Gastrocnemius medialis (tissue), 4 donors: ENCODE results near the gene FAM124A.

Source experiments
- CTCF ChIP-seq, 5 experiments: fragments of 450-650 bp in 3 of 5; fragments of 200-600 bp in 2 of 5; sonication (generic) in 2 of 5; IDR thresholded peaks in 4 of 5; conservative IDR thresholded peaks in 1 of 5; 1 replicate in 4 of 5; 2 replicates in 1 of 5; pipeline ENCODE4 v1.5.1; 2016 to 2019; ENCODE audit warnings: antibody characterized with exemption in 5 of 5, mild to moderate bottlenecking in 3 of 5, moderate library complexity in 3 of 5
- POLR2A ChIP-seq, 2 donors: fragments of 450-650 bp; IDR thresholded peaks; one replicate each; pipeline ENCODE4 v1.6.1; 2017; ENCODE audit warnings: antibody characterized with exemption in 2 of 2, mild to moderate bottlenecking in 2 of 2, moderate library complexity in 2 of 2

DNA sequence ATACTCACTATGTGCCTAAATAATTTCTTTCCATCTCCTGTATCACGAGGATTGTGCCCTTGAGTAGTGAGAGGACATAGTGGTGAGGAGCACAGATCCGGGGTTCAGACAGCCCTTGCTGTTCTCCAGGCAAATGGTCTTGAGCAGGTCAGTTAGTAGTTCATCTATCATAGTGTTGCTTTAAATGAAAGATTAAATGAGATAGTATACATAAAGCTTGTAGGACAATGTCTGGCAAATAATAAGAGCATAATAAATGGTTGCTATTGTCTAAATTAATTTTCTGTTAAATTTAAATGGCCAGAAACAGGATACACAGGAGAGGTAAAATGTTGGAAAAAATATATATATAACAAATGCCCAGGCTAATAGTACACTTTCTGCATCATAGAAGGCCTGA, 23.4 kb downstream of the FAM124A start:
- TF ChIP-seq CTCF (IDR thresholded peaks at IDR 0.05 in 4 of 5, conservative IDR thresholded peaks at IDR 0.05 in 1 of 5) (no peak), POLR2A (IDR thresholded peaks at IDR 0.05) (no peak)
